HG03354 (cell line): Measurements from ENCODE around the gene TMCO2.

Experiments used
- ATAC-seq: cut with Tn5 transposase; IDR thresholded peaks from one replicate; pipeline ENCODE4 v1.9.1; 2021; ENCODE audit warnings: mild to moderate bottlenecking; ENCODE audit not compliant: unreplicated experiment, poor library complexity, severe bottlenecking

The TMCO2 gene

DNA sequence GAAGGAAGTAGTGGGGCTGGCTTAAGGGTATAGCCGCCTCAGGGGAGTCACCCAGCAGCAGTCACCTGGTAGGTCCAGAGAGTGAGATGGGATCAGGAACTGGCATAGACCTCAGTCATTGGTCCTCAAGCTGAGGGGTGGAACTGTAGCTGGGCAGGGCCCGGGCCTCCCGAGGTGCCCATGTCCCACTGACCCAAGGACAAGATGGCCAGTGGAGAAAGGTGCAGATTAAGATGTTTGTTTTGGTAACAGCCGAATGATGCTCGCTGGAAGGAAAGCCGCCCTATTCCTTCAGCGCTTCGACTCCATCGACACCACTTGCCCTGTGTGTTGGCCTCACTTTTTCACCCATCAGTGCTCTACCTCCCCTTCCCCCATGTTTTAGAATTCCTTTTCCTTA lies 52.9 kb downstream of the TMCO2 start:
- ATAC-seq, result no peak

DNA sequence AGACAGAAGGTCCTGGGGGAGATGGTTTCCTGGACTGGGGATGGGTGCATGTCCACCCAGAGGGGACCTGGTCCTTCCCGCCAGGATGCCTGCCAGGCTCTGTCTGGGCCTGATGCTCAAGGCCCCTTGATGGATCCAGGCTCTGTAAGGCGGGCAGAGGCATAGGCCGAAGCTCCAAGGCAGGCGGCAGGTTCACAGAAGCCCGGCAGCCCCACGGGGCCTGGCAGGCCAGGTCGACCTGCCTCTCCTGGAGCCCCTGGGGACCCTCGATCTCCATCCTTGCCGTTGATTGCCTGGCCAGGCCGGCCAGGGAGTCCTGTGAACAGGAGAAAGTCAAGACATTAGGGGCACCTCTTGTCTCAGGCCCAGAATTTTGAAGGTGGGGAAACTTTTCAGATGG lies 53.3 kb downstream of the TMCO2 start:
- ATAC-seq, result no peak
